HG02798 (cell line): ENCODE measurements around the gene RPL29.
"Not testable (repeated sequence)": the region's sequence is repeated elsewhere in the genome, so short reads cannot be mapped to it uniquely, and the experiment has no call there.

Experiments
- ATAC-seq: cut with Tn5 transposase; IDR thresholded peaks from one replicate; pipeline ENCODE4 v1.9.1; 2021; ENCODE audit warnings: mild to moderate bottlenecking; ENCODE audit not compliant: unreplicated experiment, poor library complexity

RPL29 gene

DNA sequence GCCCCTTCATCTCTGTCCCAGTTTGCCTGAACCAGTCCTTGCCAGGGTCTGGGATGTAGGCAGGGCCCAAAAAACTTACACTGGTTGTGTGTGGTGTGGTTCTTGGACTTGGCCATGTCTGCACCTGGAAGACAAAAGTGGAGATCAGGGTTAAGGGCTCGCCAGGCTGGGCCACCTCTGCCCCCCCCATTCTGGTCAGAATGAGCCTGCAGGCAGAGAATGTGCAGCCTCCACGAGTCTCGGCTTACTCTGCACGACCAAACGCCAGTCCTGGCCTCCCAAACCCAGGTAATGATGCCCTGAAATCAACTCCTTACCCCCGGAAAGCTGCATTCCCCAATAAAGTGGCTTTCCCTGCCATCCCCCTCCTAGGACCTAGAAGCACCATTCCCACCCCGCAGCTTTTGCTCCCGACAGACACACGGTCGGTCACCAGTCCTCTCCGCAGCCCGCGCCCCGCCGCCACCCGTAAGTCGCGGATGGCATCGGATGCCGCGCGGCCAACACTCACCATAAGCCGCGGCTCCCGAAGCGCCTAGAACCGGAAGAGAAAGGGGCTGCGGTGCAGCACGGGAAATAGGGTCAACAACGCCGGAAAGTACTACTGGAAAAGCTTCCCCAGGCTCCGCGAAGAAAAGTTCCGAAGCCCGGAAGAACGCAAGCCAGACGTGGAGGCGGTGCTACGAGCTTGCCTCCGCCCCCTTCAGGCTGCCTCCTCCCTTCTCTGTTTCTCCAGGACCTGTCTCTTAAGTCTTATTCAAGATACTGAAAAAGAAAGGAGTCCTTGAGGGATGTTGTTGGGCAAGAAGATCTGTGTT is at the start of gene RPL29:
RPL29 (minus strand) TSS at position 550 of the 818 bp plus-strand sequence; CDS start at position 116, 434 bp downstream.
- peak; percentile 92 for ATAC-seq

GRCh38 chr3:52044869-52045619 is 49.3 kb upstream of the RPL29 start:
- no peak for ATAC-seq

DNA sequence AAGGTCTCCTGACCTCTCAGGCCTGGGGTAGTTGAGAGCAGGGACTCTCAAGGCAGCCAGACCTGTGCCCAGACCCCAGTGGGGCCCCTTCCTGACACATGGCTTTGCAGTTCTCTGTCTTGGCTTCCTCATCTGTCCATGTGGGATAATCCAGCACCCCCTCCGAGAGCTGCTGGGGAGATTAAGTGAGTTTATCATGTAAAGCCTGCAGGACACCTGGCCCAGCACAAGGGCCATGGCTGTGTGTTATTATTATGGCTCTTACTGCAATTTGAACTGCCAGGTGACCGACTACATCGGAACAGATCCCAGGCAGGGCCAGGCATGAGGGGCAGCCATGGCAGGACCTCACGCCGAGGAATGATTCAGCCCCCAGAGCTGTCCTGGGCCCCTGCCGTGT is 48.1 kb upstream of the RPL29 start:
- ATAC-seq: no peak

GRCh38 chr3:52043039-52043438 is 47.3 kb upstream of the RPL29 start:
- not testable (repeated sequence) for ATAC-seq

GRCh38 chr3:52041118-52041731 is 45.5 kb upstream of the RPL29 start:
- ATAC-seq: no peak

GRCh38 chr3:52040600-52040999 is 44.9 kb upstream of the RPL29 start:
- no peak for ATAC-seq

DNA sequence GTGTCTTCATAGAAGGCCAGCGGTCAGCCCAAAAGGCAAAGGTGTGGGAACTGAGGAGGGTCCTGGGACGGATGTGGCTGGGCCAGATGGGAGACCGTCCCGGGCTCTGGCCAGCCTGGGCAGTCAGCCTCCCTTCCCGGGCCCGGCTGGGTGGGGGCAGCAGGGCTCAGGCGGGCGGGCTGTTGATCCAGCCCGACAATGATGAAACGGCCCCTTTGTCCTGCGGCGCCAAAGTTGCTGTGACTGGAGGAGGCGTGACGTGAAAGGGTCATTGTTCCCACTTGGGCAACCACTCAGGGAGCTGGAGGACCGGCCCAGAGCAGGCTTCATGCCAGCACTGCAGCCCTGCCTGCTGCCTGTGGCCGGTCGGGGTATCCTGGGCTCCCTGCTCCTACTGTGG is 44.2 kb upstream of the RPL29 start:
- ATAC-seq: no peak

DNA sequence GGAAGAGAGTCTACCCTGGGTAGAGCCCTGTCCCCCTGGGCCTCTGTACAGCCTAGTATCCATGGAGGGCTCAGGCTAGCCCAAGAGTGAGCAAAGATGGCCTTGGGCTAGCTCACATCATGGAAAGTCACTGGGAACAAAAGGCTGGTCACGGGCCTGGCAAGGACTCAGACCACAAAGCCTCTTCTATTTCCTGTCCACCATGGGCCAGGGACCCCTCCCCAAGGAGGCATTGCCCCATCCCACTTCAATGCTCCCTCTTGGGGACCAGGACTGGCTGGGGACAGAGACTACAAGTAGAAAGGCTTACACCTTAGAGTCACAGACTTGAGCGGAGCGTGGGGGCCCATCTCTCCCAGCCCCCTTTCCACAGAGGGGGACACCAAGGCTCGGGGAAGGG is 43.7 kb upstream of the RPL29 start:
- ATAC-seq: no peak

DNA sequence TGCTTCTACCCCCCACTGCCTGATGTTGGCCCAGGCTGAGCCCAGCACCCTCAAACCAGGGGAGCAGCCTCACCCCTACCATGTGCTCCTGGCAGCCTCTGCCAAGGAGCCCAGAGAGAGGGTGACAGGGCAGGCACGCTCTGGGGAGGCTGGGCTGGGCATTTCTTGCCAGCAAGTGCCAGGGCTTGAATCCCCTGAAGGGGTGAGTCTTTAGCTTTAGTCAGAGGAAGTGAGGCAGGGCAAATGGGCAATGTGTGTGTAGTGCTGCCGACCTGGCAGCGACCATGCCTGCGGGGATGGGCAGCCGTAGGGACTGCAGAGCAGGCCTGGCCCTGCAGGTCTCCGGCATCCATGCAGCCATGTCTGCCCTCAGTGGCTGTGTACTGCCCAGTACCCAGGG is 42.5 kb upstream of the RPL29 start:
- no peak for ATAC-seq

DNA sequence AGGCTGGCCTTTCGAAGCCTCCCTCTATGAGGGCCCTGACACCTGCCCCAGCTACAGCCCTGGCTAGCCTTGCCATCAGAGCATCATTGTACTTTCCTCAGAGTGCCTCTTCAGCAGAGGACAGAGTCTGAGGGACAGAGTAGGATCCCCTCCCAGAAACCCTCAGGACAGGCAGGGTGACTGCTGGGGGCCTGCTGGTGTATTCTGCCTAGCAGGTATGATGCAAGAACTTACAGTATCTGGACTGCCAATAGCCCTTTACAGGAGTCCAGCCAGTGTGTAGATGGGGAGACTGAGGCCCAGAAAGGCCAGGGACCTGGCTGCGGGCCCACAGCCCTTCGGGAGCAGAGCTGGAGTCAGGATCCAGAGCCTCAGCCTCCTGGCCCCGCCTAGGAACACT is 41.6 kb upstream of the RPL29 start:
- no peak for ATAC-seq

DNA sequence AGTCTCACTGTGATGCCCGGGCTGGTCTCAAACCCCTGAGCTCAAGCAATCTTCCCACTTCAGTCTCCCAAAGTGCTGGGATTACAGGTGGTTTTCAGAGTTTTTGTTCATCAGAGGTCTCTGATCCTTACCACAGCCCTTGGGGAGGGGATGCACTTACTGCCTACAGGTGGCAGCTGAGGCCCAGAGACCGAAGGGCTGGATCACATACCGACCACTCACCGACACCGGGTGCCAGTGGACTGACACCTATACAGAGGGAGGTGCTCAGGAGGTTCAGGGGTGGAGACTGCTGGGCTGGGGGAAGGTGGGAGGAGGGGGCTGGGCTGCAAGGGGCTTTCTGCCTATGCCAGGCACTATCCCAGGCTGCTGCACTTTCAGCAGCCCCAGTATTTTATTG is 41.1 kb upstream of the RPL29 start:
- no peak for ATAC-seq

GRCh38 chr3:52036222-52036694 is 40.6 kb upstream of the RPL29 start:
- ATAC-seq: peak; percentile 58

- ATAC-seq: no peak
Measured at GRCh38 chr3:52034651-52035050, 39.0 kb upstream of the RPL29 start.

DNA sequence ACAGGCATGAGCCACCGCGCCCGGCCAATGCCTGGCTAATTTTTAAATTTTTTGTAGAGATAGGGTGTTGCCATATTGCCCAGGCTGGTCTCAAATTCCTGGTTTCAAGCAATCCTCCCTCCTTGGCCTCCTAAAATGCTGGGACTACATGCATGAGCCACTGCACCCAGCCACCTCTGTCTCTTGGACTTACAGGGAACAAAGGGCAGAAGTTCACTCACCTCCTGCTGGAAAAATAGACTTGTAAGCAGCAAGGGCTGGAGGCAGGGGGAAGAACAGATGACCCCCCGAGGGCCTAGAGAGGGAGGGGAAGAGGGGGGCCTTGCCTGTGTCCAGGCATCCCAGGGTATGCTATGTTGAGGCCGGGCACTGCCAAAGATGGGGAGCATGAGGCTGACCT is 38.5 kb upstream of the RPL29 start:
- no peak for ATAC-seq

- ATAC-seq: not testable (repeated sequence)
Measured at GRCh38 chr3:52033748-52034147, 38.1 kb upstream of the RPL29 start.

GRCh38 chr3:52032702-52033408 is 37.2 kb upstream of the RPL29 start:
- ATAC-seq: no peak

GRCh38 chr3:52031896-52032295 is 36.2 kb upstream of the RPL29 start:
- ATAC-seq: no peak

GRCh38 chr3:52030714-52031310 is 35.1 kb upstream of the RPL29 start:
- ATAC-seq: no peak

DNA sequence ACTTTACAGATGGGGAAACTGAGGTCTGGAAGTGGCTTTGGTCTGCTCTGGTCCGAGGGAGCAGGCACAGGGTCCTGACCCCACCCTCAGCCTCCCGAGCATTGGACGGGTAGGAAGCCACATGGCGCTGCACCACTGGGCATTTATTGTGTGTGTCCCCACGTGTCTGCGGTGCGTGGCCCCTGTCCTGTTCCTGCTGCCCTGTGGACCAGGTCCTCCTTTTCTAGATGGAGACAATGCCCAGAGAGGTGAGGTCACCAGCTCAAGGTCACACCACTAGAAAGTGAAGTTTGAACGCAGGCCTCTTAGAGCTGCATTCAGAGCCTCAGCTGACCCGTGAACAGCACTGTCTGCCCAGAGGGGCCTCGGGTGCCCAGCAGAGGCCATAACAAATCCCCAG is 33.8 kb upstream of the RPL29 start:
- no peak for ATAC-seq

DNA sequence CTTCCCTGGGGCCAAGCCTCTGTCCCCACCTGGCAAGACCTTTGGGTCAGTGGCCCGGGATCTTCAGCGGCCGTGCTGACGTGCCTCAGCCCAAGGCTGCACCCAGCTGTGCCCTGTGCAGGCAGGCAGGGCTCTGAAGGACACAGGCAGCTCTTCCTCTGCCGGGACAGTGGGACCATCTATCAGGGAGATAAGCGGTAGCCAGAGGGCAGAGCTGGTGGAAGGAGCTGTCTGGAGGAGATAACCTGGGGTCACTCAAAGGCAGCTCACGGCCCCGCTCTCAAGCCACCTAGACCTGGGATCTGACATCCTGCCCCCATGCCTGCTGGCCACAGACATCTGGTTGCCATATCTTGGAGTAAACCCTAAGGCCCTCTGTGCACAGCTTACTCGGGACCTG is 33.4 kb upstream of the RPL29 start:
- ATAC-seq: no peak
